Jurkat, Clone E6-1 (cell line): ENCODE data around the gene TMEM123.
"Not testable (repeated sequence)": the region's sequence is repeated elsewhere in the genome, so short reads cannot be mapped to it uniquely, and the experiment has no call there.

ENCODE experiments used
- DNase-seq: peaks from one replicate; pipeline ENCODE4 v3.0.0-alpha.2; 2011; ENCODE audit warnings: low read depth, low spot score
- H3K4me3 ChIP-seq: 2 replicates; pipeline ENCODE4 v1.5.1; 2011; ENCODE audit warnings: mild to moderate bottlenecking, low read length, control low read depth, moderate library complexity

TMEM123 gene

DNA sequence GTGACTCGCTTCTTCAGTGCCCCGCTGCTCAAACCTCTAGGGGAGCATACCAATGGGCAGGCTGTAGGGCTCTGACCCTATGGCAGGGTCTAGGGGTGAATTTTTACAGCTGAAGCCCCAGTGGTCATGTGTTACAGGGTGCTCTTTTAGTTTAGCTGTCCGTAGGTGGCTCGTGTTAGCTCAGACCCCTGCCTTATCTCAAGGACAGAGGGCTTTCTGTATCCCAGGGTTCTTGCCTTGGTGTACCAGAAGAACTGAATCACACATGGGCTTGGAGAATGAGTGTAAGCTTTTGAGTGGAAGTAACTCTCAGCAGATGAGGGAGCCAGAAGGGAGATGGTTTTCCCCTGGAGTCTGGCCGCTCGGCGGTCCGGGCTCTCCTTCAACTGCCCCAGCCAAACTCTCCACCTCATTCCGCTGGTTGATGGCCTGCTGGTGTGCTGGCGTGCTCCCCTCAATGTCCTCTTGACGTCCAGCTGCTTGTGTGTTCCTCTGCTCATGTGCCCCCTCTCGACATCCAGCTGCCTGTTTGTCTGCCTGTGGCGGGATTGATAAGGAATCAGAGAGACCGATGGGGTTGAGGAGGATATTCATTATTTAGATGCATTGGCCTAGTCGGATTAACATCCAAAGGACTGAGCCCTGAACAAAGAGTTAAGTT, 68.0 kb downstream of the TMEM123 start:
- no peak overlapping the region for H3K4me3 ChIP-seq
- DNase-seq: no peak

GRCh38 chr11:102383839-102384238, 68.7 kb downstream of the TMEM123 start:
- no peak for DNase-seq
- no peak overlapping the region for H3K4me3 ChIP-seq

DNA sequence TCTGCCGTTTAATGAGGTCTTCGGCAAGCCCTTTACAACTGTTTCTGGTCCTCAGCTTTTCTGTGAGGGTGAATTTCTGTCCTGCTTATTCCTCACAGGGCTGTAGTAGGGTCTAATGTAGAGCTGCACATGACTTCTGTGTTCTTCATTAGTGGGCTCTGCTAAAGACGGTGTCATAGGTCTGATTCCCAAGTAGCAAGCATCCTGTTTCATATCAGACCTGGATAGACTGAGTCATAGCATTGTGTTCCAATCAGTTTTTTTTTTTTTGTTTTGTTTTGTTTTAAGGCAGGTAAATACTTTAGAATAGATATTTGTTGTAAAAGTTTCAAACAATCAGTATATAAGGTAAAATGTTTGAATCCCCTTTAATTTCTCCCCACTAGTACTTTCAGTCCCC, 70.2 kb downstream of the TMEM123 start:
- no peak for DNase-seq
- no peak overlapping the region for H3K4me3 ChIP-seq

GRCh38 chr11:102378818-102379217, 73.7 kb downstream of the TMEM123 start:
- no peak for DNase-seq
- H3K4me3 ChIP-seq: no peak overlapping the region

GRCh38 chr11:102377891-102378290, 74.7 kb downstream of the TMEM123 start:
- H3K4me3 ChIP-seq: no peak overlapping the region
- DNase-seq: no peak

- no peak overlapping the region for H3K4me3 ChIP-seq
- no peak for DNase-seq
These were observed 76.7 kb downstream of the TMEM123 start for GRCh38 chr11:102375720-102376399.

- DNase-seq: not testable (repeated sequence)
- H3K4me3 ChIP-seq: peak overlapping the region; percentile 53
These were observed 77.7 kb downstream of the TMEM123 start for GRCh38 chr11:102374633-102375424.

GRCh38 chr11:102368472-102368871, 84.1 kb downstream of the TMEM123 start:
- H3K4me3 ChIP-seq: no peak overlapping the region
- no peak for DNase-seq

- no peak overlapping the region for H3K4me3 ChIP-seq
- peak; percentile 35 for DNase-seq
These were observed 85.2 kb downstream of the TMEM123 start for GRCh38 chr11:102367364-102367763.

- no peak for DNase-seq
- no peak overlapping the region for H3K4me3 ChIP-seq
These were observed 87.6 kb downstream of the TMEM123 start for GRCh38 chr11:102364991-102365390.

GRCh38 chr11:102361086-102362031, 91.2 kb downstream of the TMEM123 start:
- peak; percentile 98 for DNase-seq
- H3K4me3 ChIP-seq: peak overlapping the region; percentile 16; the same call in 1 of the 2 replicates

DNA sequence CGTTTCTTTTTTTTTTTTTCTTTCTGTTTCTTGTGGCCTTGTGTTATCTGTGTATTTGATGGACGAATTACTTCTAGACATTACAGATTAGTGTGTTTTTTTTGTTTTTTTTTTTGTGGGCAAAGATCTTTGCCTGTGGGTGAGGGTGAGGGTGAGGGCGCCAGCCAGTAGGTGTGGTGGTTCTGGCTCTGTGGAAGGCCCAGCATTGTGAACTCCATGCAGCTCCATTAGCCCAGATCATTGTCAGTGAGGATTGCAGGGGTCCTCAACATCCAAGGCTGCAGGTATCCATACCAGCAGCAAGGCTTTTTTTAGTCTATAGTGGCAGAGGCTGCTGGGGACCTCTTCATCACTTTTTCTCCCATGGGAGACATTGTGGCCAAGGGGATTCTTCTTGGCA, 91.9 kb downstream of the TMEM123 start:
- no peak overlapping the region for H3K4me3 ChIP-seq
- peak; percentile 41 for DNase-seq

GRCh38 chr11:102359372-102359771, 93.2 kb downstream of the TMEM123 start:
- H3K4me3 ChIP-seq: no peak overlapping the region
- no peak for DNase-seq

DNA sequence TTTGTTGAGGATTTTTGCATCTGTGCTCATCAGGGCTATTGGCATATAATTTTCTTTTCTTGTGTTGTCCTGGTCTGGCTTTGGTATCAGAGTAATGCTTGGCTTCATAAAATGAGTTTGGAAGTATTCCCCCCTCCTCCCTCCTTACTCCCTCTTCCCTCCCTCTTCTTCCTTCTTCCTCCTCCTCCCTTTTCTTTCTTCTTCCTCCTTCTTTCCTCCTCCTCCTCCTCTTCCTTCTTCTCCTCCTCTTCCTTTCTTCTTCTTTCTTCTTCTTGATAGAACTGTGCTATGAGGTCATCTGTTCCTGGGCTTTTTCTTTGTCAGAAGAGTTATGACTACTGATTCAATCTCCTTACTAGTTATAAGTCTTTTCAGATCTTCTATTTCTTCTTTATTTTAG, 95.4 kb downstream of the TMEM123 start:
- H3K4me3 ChIP-seq: no peak overlapping the region
- DNase-seq: no peak

DNA sequence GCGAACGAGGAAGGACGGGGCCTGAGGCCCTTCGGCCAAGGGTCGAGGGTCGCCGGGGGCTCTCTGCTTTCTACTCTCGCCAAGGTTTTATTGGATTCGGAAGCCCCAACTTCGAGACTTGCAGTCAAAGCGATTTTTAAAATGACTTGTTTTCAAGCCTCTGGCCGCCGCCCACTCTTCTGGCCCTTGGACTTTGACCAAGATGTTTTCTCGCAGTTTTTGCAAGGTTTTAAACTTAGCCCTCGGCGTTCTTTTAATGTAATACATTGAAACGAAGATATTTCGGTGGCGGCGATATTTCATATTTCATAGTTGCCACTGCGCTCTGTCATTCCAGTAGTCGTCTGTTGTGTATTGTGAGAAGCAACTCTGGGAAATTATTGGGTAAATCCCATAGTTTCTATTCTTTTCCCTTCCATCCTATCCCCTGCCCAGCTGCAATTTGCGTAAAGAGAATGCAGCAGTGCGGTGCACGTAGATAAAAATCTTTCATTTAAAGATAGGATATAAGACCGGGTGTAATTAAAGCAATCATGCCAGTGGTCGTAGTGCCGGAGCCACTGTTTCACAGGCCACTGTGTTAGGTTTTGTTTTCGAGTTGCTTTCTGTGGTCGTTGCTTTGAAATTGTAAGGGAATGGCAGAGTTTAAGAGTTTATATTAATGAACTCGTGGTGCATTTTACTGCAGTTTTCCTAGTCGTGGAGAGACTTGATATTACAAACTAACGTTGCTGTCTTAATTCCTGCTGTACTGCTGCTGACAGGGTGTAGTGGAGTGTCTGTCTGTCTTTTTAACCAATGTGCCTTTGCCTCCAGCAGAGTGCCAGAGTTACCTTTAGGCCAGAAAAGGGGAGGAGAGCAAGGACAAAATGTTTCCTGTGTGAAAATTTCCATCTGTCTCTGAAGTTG, 104.8 kb downstream of the TMEM123 start:
- DNase-seq: peak; percentile 40
- H3K4me3 ChIP-seq: peak overlapping the region; percentile 85

DNA sequence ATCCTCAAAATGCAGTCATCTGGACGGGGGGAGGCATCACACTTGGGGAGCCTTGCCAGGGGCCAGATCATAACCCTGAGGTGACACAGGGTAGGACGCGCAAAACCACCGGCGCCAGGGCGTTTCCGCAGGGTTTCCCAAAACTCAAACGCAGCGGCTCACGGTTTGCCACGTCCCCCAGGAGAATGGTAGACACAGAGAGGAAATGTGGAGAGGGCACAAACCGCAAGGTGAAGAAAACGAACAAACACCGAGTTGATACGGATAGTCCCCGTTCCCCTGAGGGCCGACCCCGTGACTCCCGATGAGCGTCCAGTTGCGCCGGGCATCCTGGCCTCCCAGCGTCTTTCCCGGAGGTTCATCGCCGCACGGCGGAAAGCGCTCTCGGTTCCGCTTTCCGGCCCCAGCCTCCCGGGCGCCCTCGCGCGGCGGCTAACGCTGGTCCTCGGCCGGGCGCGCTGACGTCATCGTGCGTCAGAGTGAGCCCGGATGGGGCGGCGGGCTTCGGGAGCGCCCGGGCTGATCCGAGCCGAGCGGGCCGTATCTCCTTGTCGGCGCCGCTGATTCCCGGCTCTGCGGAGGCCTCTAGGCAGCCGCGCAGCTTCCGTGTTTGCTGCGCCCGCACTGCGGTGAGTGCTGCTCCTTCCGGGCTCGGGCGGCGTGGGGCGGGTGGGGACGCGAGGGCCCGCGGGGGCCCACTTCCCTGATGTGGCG, 105.7 kb downstream of the TMEM123 start, which contains the start of gene BIRC2:
BIRC2 (plus strand) TSS at position 467 of the 714 bp plus-strand sequence. CDS start 2,641 bp downstream, outside the sequence.
- peak; percentile 83 for DNase-seq
- peak within 1 kb of the TSS; percentile 85 for H3K4me3 ChIP-seq

DNA sequence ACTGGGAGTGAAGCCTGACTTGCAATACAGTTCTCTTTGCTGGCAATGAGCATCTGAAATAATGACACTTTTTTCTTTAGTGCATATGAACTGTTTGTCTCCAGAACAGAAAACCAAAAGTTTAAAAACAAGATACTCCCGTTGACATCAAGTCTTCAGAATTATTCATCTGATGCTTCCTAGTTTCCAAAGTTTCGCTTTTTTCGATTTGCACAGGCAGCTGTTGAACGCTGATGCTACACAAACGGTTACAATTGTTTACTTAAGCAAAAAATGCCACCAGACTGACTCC, 106.2 kb downstream of the TMEM123 start:
- peak overlapping the region; percentile 85 for H3K4me3 ChIP-seq
- DNase-seq: no peak
